CD14-positive monocyte (primary cell): ENCODE data around the gene EXOC6. TPM values are rescaled to one million over a fixed set of nuclear protein-coding genes. Genes with fewer than 3 reads are reported as not detected.

ENCODE experiments used
- DNase-seq, 3 donors: peaks; one replicate each; pipeline ENCODE4 v3.0.0-alpha.2; 2011 to 2022
- H2AFZ ChIP-seq: 2 replicates; pipeline ENCODE4 v1.6.0; 2012; ENCODE audit warnings: mild to moderate bottlenecking, low read depth, low read length, inconsistent platforms; ENCODE audit not compliant: insufficient read depth, poor library complexity, severe bottlenecking
- H3K27ac ChIP-seq, 2 donors: 1 replicate in 1 of 2; 2 replicates in 1 of 2; pipeline ENCODE4 v1.5.1; 2012 to 2013; ENCODE audit warnings: low read length in 2 of 2, control low read depth in 1 of 2, inconsistent platforms in 1 of 2, low read depth in 1 of 2, mild to moderate bottlenecking in 1 of 2
- H3K27me3 ChIP-seq, 2 donors: one replicate each; pipeline versions ENCODE4 v1.6.0 to v1.6.1; 2011 to 2013; ENCODE audit warnings: low read length in 2 of 2; ENCODE audit not compliant: control insufficient read depth in 2 of 2, insufficient read depth in 2 of 2
- H3K36me3 ChIP-seq, 2 donors: replicated peaks in 1 of 2; 1 replicate in 1 of 2; 2 replicates in 1 of 2; pipeline versions ENCODE4 v1.5.1 to v1.6.1; 2012 to 2013; ENCODE audit warnings: low read length in 2 of 2, control low read depth in 1 of 2, inconsistent platforms in 1 of 2, mild to moderate bottlenecking in 1 of 2; ENCODE audit not compliant: insufficient read depth in 2 of 2, control insufficient read depth in 1 of 2
- H3K4me1 ChIP-seq, 2 donors: 1 replicate in 1 of 2; 2 replicates in 1 of 2; pipeline versions ENCODE4 v1.5.1 to v1.6.1; 2012 to 2013; ENCODE audit warnings: low read length in 2 of 2, control low read depth in 1 of 2, inconsistent platforms in 1 of 2, mild to moderate bottlenecking in 1 of 2, moderate library complexity in 1 of 2; ENCODE audit not compliant: insufficient read depth in 2 of 2, control insufficient read depth in 1 of 2
- H3K4me2 ChIP-seq: replicated peaks from 2 replicates; pipeline ENCODE3; 2012; ENCODE audit warnings: low read length, moderate library complexity, mild to moderate bottlenecking; ENCODE audit not compliant: poor library complexity, severe bottlenecking; ENCODE audit errors: extremely low read depth
- H3K4me3 ChIP-seq, 3 experiments: fragments of 200-600 bp in 1 of 3; sonication (generic) in 1 of 3; replicated peaks in 1 of 3; 1 replicate in 2 of 3; 2 replicates in 1 of 3; pipeline ENCODE4 v1.5.1; 2011 to 2013; ENCODE audit warnings: low read length in 3 of 3, mild to moderate bottlenecking in 3 of 3, control low read depth in 2 of 3, low read depth in 2 of 3, inconsistent platforms in 1 of 3, moderate library complexity in 1 of 3
- H3K79me2 ChIP-seq: 2 replicates; pipeline ENCODE4 v1.6.0; 2012; ENCODE audit warnings: mild to moderate bottlenecking, control low read depth, inconsistent platforms, low read length, moderate library complexity; ENCODE audit not compliant: insufficient read depth
- H3K9ac ChIP-seq: 2 replicates; pipeline ENCODE4 v1.6.0; 2017; ENCODE audit warnings: low read length, mild to moderate bottlenecking; ENCODE audit not compliant: insufficient read depth, poor library complexity, severe bottlenecking
- H3K9me3 ChIP-seq, 2 donors: replicated peaks in 1 of 2; 1 replicate in 1 of 2; 2 replicates in 1 of 2; pipeline versions ENCODE4 v1.5.1 to v1.6.1; 2012 to 2013; ENCODE audit warnings: low read length in 2 of 2, control low read depth in 1 of 2; ENCODE audit not compliant: control insufficient read depth in 1 of 2, insufficient read depth in 1 of 2
- H4K20me1 ChIP-seq: 2 replicates; pipeline ENCODE4 v1.6.0; 2012; ENCODE audit warnings: mild to moderate bottlenecking, low read length, control low read depth, moderate library complexity; ENCODE audit not compliant: insufficient read depth
- H3K27ac Mint-ChIP-seq, 7 donors: one replicate each; pipeline ENCODE4 v1.8.0; 2020; ENCODE audit warnings: mild to moderate bottlenecking in 7 of 7, mixed read lengths in 7 of 7, moderate library complexity in 6 of 7, inconsistent platforms in 2 of 7
- H3K27me3 Mint-ChIP-seq, 3 donors: one replicate each; pipeline ENCODE4 v1.8.0; 2021 to 2022; ENCODE audit warnings: low read depth in 3 of 3, mild to moderate bottlenecking in 3 of 3, mixed read lengths in 3 of 3, moderate library complexity in 3 of 3, inconsistent platforms in 1 of 3
- H3K36me3 Mint-ChIP-seq, 2 donors: one replicate each; pipeline ENCODE4 v1.8.0; 2020; ENCODE audit warnings: mixed read lengths in 2 of 2, inconsistent platforms in 1 of 2, mild to moderate bottlenecking in 1 of 2
- H3K4me1 Mint-ChIP-seq: one replicate; pipeline ENCODE4 v1.8.0; 2020; ENCODE audit warnings: mild to moderate bottlenecking, mixed read lengths
- H3K4me3 Mint-ChIP-seq, 2 donors: one replicate each; pipeline ENCODE4 v1.8.0; 2020; ENCODE audit warnings: mild to moderate bottlenecking in 2 of 2, mixed read lengths in 2 of 2, moderate library complexity in 1 of 2
- H3K9me3 Mint-ChIP-seq, 7 donors: one replicate each; pipeline ENCODE4 v1.8.0; 2020 to 2022; ENCODE audit warnings: mixed read lengths in 7 of 7, mild to moderate bottlenecking in 6 of 7, moderate library complexity in 6 of 7, inconsistent platforms in 2 of 7
- CTCF ChIP-seq: fragments of 200-600 bp; IDR thresholded peaks from one replicate; pipeline ENCODE4 v1.8.0; 2022; ENCODE audit warnings: antibody characterized with exemption, mild to moderate bottlenecking
- WGBS: methylation state at CpG from one replicate; pipeline ENCODE4 v1.1.5; 2013; ENCODE audit warnings: missing lambda C conversion rate; ENCODE audit not compliant: insufficient coverage; 5-methylcytosine and 5-hydroxymethylcytosine counted together
- intact Hi-C, 2 donors: fragments of 100-400 bp; cut with micrococcal nuclease; formaldehyde crosslinking; loops; one replicate each; pipeline versions ENCODE4 v1.15.0 to v1.15.1; 2023
- polyA plus RNA-seq, 3 donors: library from polyadenylated mRNA; depleted of rRNA in 1 of 3; unstranded in 2 of 3; stranded (reverse) in 1 of 3; fragments of 300-500 nt in 2 of 3; fragments of >200 nt in 1 of 3; fragmentation: Illumina TruSeq in 2 of 3; gene quantifications; 1 replicate in 2 of 3; 2 replicates in 1 of 3; pipeline ENCODE4 v1.2.3, GENCODE V29; 2012 to 2021

EXOC6 gene
- polyA plus RNA-seq, 3 donors = 7.5 to 9.6 (median 8.3) TPM

GRCh38 chr10:93086289-93086688 is 238.0 kb downstream of the EXOC6 start:
- Mint-ChIP-seq H3K4me1 (peaks cover 8% of the 10 kb centered on the region), H3K9me3 (no peaks in the 10 kb centered on the region), H3K36me3 (no peaks in the 10 kb centered on the region), H3K27ac (no peak overlapping the region), H3K27me3 (peaks cover 0 to 16% (median 13%) of the 10 kb centered on the region in 3 donors), H3K4me3 (no peak overlapping the region)
- intact Hi-C loops = no loop called here
- H3K27me3 ChIP-seq = peaks cover 3% of the 10 kb centered on the region in 2 donors
- no peaks in the 10 kb centered on the region for H3K36me3 ChIP-seq
- no peaks in the 10 kb centered on the region for H3K4me1 ChIP-seq
- no CpG with 5 or more reads among the region's 6 CpGs for WGBS
- no peak overlapping the region for H3K4me3 ChIP-seq
- H2AFZ ChIP-seq = no peak overlapping the region
- no peaks in the 10 kb centered on the region for H4K20me1 ChIP-seq
- no peak overlapping the region for H3K9ac ChIP-seq
- no peak overlapping the region for H3K27ac ChIP-seq
- H3K4me2 ChIP-seq = no peak overlapping the region
- DNase-seq = no peak
- no peaks in the 10 kb centered on the region for H3K79me2 ChIP-seq
- TF ChIP-seq CTCF = no peak
- no peaks in the 10 kb centered on the region for H3K9me3 ChIP-seq

GRCh38 chr10:93087846-93088245 is 239.5 kb downstream of the EXOC6 start:
- WGBS = 100% methylated on average over 1 of the region's 3 CpGs
- no peaks in the 10 kb centered on the region for H3K36me3 ChIP-seq
- no peak for TF ChIP-seq CTCF
- no peak overlapping the region for H2AFZ ChIP-seq
- H3K4me1 Mint-ChIP-seq = peaks cover 9% of the 10 kb centered on the region
- no peaks in the 10 kb centered on the region for H3K9me3 ChIP-seq
- H3K27me3 Mint-ChIP-seq = peaks cover under 1 to 9% (median 7%) of the 10 kb centered on the region in 3 donors
- no peaks in the 10 kb centered on the region for H3K79me2 ChIP-seq
- no peaks in the 10 kb centered on the region for H3K4me1 ChIP-seq
- no peak overlapping the region for H3K27ac Mint-ChIP-seq
- H3K27me3 ChIP-seq = peaks cover 0 to 3% of the 10 kb centered on the region in 2 donors
- no peak overlapping the region for H3K9ac ChIP-seq
- no peak overlapping the region for H3K27ac ChIP-seq
- intact Hi-C loops = no loop called here
- H3K9me3 Mint-ChIP-seq = no peaks in the 10 kb centered on the region
- no peaks in the 10 kb centered on the region for H3K36me3 Mint-ChIP-seq
- no peaks in the 10 kb centered on the region for H4K20me1 ChIP-seq
- DNase-seq = no peak
- no peak overlapping the region for H3K4me3 ChIP-seq
- no peak overlapping the region for H3K4me3 Mint-ChIP-seq
- H3K4me2 ChIP-seq = no peak overlapping the region
